Gastrocnemius medialis (tissue), 4 donors: Measurements from ENCODE around the gene PLA2G2F.

Experiments used
- POLR2A ChIP-seq, 2 donors: fragments of 450-650 bp; IDR thresholded peaks; one replicate each; pipeline ENCODE4 v1.6.1; 2017; ENCODE audit warnings: antibody characterized with exemption in 2 of 2, mild to moderate bottlenecking in 2 of 2, moderate library complexity in 2 of 2
- TF ChIP-seq, protein P1 (sequence below), 5 experiments: fragments of 450-650 bp in 3 of 5; fragments of 200-600 bp in 2 of 5; sonication (generic) in 2 of 5; IDR thresholded peaks in 4 of 5; conservative IDR thresholded peaks in 1 of 5; 1 replicate in 4 of 5; 2 replicates in 1 of 5; pipeline ENCODE4 v1.5.1; 2016 to 2019; ENCODE audit warnings: antibody characterized with exemption in 5 of 5, mild to moderate bottlenecking in 3 of 5, moderate library complexity in 3 of 5

DNA sequence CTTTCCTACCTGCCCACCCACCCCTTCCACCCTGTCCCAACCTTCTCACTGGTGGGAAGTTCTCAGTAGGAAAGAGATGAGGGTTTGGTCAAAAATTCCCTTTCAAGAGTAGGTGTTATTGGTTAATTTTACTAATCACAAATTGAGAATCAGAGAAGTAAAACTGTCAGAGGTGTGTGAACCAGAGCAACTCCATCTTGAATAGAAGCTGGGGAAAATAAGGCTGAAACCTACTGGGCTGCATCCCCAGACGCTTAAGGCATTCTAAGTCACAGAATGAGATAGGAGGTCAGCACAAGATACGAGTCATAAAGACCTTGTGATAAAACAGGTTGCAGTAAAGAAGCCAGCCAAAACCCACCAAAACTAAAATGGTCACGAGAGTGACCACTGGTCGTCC is 31.3 kb upstream of the PLA2G2F start:
- TF ChIP-seq POLR2A (IDR thresholded peaks at IDR 0.05), result no peak
- TF ChIP-seq, protein P1, sequence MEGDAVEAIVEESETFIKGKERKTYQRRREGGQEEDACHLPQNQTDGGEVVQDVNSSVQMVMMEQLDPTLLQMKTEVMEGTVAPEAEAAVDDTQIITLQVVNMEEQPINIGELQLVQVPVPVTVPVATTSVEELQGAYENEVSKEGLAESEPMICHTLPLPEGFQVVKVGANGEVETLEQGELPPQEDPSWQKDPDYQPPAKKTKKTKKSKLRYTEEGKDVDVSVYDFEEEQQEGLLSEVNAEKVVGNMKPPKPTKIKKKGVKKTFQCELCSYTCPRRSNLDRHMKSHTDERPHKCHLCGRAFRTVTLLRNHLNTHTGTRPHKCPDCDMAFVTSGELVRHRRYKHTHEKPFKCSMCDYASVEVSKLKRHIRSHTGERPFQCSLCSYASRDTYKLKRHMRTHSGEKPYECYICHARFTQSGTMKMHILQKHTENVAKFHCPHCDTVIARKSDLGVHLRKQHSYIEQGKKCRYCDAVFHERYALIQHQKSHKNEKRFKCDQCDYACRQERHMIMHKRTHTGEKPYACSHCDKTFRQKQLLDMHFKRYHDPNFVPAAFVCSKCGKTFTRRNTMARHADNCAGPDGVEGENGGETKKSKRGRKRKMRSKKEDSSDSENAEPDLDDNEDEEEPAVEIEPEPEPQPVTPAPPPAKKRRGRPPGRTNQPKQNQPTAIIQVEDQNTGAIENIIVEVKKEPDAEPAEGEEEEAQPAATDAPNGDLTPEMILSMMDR (IDR thresholded peaks at IDR 0.05 in 4 of 5, conservative IDR thresholded peaks at IDR 0.05 in 1 of 5), result no peak
